Measurements from ENCODE around the gene POGZ. TPM values are rescaled to one million over a fixed set of nuclear protein-coding genes. Genes with fewer than 3 reads are reported as not detected.

Gene POGZ
- total RNA-seq, 1 experiment from 2014 or later, result 7.9 TPM

DNA sequence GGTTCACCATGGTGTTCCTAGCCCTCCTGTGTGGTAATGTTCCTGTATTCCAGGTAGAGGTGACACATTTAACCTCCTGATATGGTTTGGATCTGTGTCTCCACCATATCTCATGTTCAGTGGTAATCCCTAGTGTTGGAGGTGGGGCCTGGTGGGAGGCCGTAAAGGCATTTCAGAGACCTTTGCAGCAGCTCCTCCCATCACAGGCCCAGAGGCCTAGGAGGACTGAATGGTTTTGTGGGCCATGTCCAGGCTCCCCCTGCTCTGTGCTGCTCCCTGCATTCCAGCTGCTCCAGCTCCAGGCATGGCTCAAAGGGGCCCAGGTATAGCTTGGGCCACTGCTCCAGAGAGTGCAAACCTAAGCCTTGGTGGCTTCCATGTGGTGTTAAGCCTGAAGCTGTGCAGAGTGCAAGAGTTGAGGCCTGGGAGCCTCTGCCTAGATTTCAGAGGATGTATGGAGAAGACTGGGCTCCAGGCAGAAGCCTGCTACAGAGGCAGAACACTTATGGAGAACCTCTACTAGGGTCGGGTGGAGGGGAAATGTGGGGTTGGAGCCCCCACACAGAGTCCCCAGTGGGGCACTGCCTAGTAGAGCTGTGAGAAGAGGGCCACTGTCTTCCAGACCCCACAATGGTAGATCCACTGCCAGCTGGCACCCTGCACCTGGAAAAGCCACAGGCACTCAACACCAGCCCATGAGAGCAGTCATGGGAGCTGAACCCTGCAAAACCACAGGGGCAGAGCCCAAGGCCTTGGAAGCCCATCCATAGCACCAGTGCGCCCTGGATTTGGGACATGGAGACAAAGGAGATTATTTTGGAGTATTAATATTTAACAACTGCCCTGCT lies 96.8 kb downstream of the POGZ start:
- in situ Hi-C loops (cut with HindIII; ENCODE audit: low pct_unique_long_range_greater_than_20kb, low sequenced_read_pairs), result no loop called here
- DNase-seq (ENCODE audit: low read depth), result no peak

DNA sequence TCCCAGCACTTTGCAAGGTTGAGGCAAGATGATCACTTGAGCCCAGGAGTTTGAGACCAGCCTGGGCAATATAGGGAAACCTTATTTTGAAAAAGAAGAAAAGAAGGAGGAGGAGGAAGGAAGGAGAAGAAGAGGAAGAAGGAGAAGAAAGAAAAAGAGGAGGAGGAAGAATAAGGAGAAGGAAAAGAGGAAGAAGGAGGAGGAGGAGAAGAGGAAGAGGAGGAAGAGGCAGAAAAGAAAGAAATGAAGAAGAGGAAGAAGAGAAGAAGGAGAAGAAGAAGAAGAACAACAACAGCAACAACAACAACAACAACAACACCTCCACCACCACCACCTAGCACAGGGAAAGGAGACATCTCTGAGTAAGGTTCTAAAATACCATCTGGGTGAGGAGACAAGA lies 97.4 kb downstream of the POGZ start:
- in situ Hi-C loops (cut with HindIII; ENCODE audit: low pct_unique_long_range_greater_than_20kb, low sequenced_read_pairs), result no loop called here
- no peak for DNase-seq (ENCODE audit: low read depth)

- in situ Hi-C loops (cut with HindIII; ENCODE audit: low pct_unique_long_range_greater_than_20kb, low sequenced_read_pairs), result no loop called here
- no peak for DNase-seq (ENCODE audit: low read depth)
Observed at GRCh38 chr1:151356696-151357095, 102.6 kb downstream of the POGZ start.

Other genes with a start within 250 kb of the POGZ start
- 266 and 273 TPM in 2 replicates for gene PSMD4, start 204.8 kb downstream of the POGZ start, total RNA-seq (2014; rRNA removed; shearing (Covaris generic); ENCODE audit: low replicate concordance)
- 10.7 and 19.0 TPM in 2 replicates for gene ZNF687, start 177.2 kb downstream of the POGZ start, total RNA-seq (2014; rRNA removed; shearing (Covaris generic); ENCODE audit: low replicate concordance)
- gene PI4KB, start 132.1 kb downstream of the POGZ start, total RNA-seq (2014; rRNA removed; shearing (Covaris generic); ENCODE audit: low replicate concordance), result 26.2 and 40.2 TPM in 2 replicates
- gene RFX5, start 112.2 kb downstream of the POGZ start, total RNA-seq (2014; rRNA removed; shearing (Covaris generic); ENCODE audit: low replicate concordance), result 50.4 and 52.2 TPM in 2 replicates
- not detected in 2 replicates for gene SELENBP1, start 86.8 kb downstream of the POGZ start, total RNA-seq (2014; rRNA removed; shearing (Covaris generic); ENCODE audit: low replicate concordance)
- gene PSMB4, start 59.9 kb downstream of the POGZ start, total RNA-seq (2014; rRNA removed; shearing (Covaris generic); ENCODE audit: low replicate concordance), result 428 and 572 TPM in 2 replicates
- 0.03 and 0.61 TPM in 2 replicates for gene CGN, start 51.9 kb upstream of the POGZ start, total RNA-seq (2014; rRNA removed; shearing (Covaris generic); ENCODE audit: low replicate concordance)
- 4.2 and 5.8 TPM in 2 replicates for gene TUFT1, start 80.8 kb upstream of the POGZ start, total RNA-seq (2014; rRNA removed; shearing (Covaris generic); ENCODE audit: low replicate concordance)
- gene SNX27, start 152.6 kb upstream of the POGZ start, total RNA-seq (2014; rRNA removed; shearing (Covaris generic); ENCODE audit: low replicate concordance), result 8.7 and 32.6 TPM in 2 replicates

Measured in Caki2 (cell line).